ENCODE measurements around the gene DPH6. TPM values are rescaled to one million over a fixed set of nuclear protein-coding genes. Genes with fewer than 3 reads are reported as not detected.
A peak's percentile ranks its signal among the peaks of the same experiment; 100 is the strongest.

Gene DPH6
- total RNA-seq, 2 experiments from 2014 or later, result 7.0 to 8.0 TPM

- H3K4me1 ChIP-seq (ENCODE audit: insufficient read depth, low read length), result no peaks in the 10 kb centered on the region
- H3K36me3 ChIP-seq (ENCODE audit: insufficient read depth, low read length), result peaks cover 16% of the 10 kb centered on the region
- H3K4me3 ChIP-seq (ENCODE audit: low read length), result no peak overlapping the region
- no peaks in the 10 kb centered on the region for H3K9me3 ChIP-seq (ENCODE audit: control insufficient read depth in 1 of 2, insufficient read depth in 1 of 2, low read length in 2 of 2)
- Mint-ChIP-seq H3K36me3 (ENCODE audit: low read depth) (peaks cover 76% of the 10 kb centered on the region), H3K27me3 (no peaks in the 10 kb centered on the region), H3K27ac (no peak overlapping the region), H3K9me3 (peaks cover 3% of the 10 kb centered on the region), H3K4me1 (ENCODE audit: low read depth) (peaks cover 10% of the 10 kb centered on the region), H3K4me3 (no peak overlapping the region)
- H3K27me3 ChIP-seq (ENCODE audit: control insufficient read depth in 1 of 2, insufficient read depth in 2 of 2, low read length in 2 of 2), result no peaks in the 10 kb centered on the region
- no peak for ATAC-seq (ENCODE audit: poor library complexity)
- ChIA-PET POLR2A (no interaction called here), CTCF (no interaction called here)
- intact Hi-C loops (cut with DNase I, micrococcal nuclease), result no loop called here
- TF ChIP-seq, protein P1, sequence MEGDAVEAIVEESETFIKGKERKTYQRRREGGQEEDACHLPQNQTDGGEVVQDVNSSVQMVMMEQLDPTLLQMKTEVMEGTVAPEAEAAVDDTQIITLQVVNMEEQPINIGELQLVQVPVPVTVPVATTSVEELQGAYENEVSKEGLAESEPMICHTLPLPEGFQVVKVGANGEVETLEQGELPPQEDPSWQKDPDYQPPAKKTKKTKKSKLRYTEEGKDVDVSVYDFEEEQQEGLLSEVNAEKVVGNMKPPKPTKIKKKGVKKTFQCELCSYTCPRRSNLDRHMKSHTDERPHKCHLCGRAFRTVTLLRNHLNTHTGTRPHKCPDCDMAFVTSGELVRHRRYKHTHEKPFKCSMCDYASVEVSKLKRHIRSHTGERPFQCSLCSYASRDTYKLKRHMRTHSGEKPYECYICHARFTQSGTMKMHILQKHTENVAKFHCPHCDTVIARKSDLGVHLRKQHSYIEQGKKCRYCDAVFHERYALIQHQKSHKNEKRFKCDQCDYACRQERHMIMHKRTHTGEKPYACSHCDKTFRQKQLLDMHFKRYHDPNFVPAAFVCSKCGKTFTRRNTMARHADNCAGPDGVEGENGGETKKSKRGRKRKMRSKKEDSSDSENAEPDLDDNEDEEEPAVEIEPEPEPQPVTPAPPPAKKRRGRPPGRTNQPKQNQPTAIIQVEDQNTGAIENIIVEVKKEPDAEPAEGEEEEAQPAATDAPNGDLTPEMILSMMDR (IDR thresholded peaks at IDR 0.05), result no peak
- no peak for DNase-seq
- no peak overlapping the region for H3K27ac ChIP-seq (ENCODE audit: low read depth in 1 of 2, low read length in 2 of 2)
Measured at GRCh38 chr15:35529784-35530183, 16.2 kb downstream of the DPH6 start.

- H3K4me1 ChIP-seq (ENCODE audit: insufficient read depth, low read length), result no peaks in the 10 kb centered on the region
- H3K27ac Mint-ChIP-seq, result no peak overlapping the region
- no peaks in the 10 kb centered on the region for H3K9me3 ChIP-seq (ENCODE audit: control insufficient read depth in 1 of 2, insufficient read depth in 1 of 2, low read length in 2 of 2)
- H3K9me3 Mint-ChIP-seq, result no peaks in the 10 kb centered on the region
- H3K4me3 ChIP-seq (ENCODE audit: low read length), result no peak overlapping the region
- peaks cover 11% of the 10 kb centered on the region for H3K36me3 Mint-ChIP-seq (ENCODE audit: low read depth)
- no peaks in the 10 kb centered on the region for H3K27me3 Mint-ChIP-seq
- ATAC-seq (ENCODE audit: poor library complexity) (no peak), DNase-seq (no peak)
- CTCF ChIA-PET, result interaction anchor here (0.7 kb wide), 1 partner anchor 522 kb away, joined by 3 read pairs; no protein-coding TSS in a partner anchor
- no peaks in the 10 kb centered on the region for H3K27me3 ChIP-seq (ENCODE audit: control insufficient read depth in 1 of 2, insufficient read depth in 2 of 2, low read length in 2 of 2)
- no peaks in the 10 kb centered on the region for H3K36me3 ChIP-seq (ENCODE audit: insufficient read depth, low read length)
- POLR2A ChIA-PET, result interaction anchor here (0.6 kb wide), 1 partner anchor 10 kb away, joined by 3 read pairs; no protein-coding TSS in a partner anchor
- intact Hi-C loops (cut with DNase I, micrococcal nuclease), result no loop called here
- no peak overlapping the region for H3K27ac ChIP-seq (ENCODE audit: low read depth in 1 of 2, low read length in 2 of 2)
- H3K4me1 Mint-ChIP-seq (ENCODE audit: low read depth), result peaks cover 9% of the 10 kb centered on the region
- TF ChIP-seq, protein P1 (IDR thresholded peaks at IDR 0.05), result no peak
- no peak overlapping the region for H3K4me3 Mint-ChIP-seq
Measured at GRCh38 chr15:35522061-35522460, 23.9 kb downstream of the DPH6 start.

- peaks cover 5% of the 10 kb centered on the region for H3K36me3 Mint-ChIP-seq (ENCODE audit: low read depth)
- peaks cover 3% of the 10 kb centered on the region for H3K4me1 Mint-ChIP-seq (ENCODE audit: low read depth)
- no peak overlapping the region for H3K4me3 ChIP-seq (ENCODE audit: low read length)
- no peak overlapping the region for H3K4me3 Mint-ChIP-seq
- H3K9me3 Mint-ChIP-seq, result no peaks in the 10 kb centered on the region
- no peaks in the 10 kb centered on the region for H3K4me1 ChIP-seq (ENCODE audit: insufficient read depth, low read length)
- CTCF ChIA-PET, result interaction anchor here (1.4 kb wide), 1 partner anchor 9 kb away, joined by 6 read pairs; no protein-coding TSS in a partner anchor
- H3K27me3 Mint-ChIP-seq, result no peaks in the 10 kb centered on the region
- peak in 3 of 14 experiments; percentile 53 to 64 (median 63) for DNase-seq
- no peaks in the 10 kb centered on the region for H3K9me3 ChIP-seq (ENCODE audit: control insufficient read depth in 1 of 2, insufficient read depth in 1 of 2, low read length in 2 of 2)
- POLR2A ChIA-PET, result no interaction called here
- H3K27me3 ChIP-seq (ENCODE audit: control insufficient read depth in 1 of 2, insufficient read depth in 2 of 2, low read length in 2 of 2), result no peaks in the 10 kb centered on the region
- no peak overlapping the region for H3K27ac ChIP-seq (ENCODE audit: low read depth in 1 of 2, low read length in 2 of 2)
- ATAC-seq (ENCODE audit: poor library complexity), result no peak
- H3K36me3 ChIP-seq (ENCODE audit: insufficient read depth, low read length), result no peaks in the 10 kb centered on the region
- intact Hi-C loops (cut with DNase I, micrococcal nuclease), result loop anchor here in 1 of 2 experiments (2.0 kb wide), 1 partner anchor 1615 kb away; no protein-coding TSS in a partner anchor
- TF ChIP-seq, protein P1 (IDR thresholded peaks at IDR 0.05), result peak; percentile 82
- no peak overlapping the region for H3K27ac Mint-ChIP-seq
Measured at GRCh38 chr15:35519541-35520149, 26.3 kb downstream of the DPH6 start.

All from CD4-positive, alpha-beta T cell (primary cell).